Right kidney (tissue), 9 donors: ENCODE results near the gene MAN2C1.
A peak's percentile ranks its signal among the peaks of the same experiment; 100 is the strongest.
"Not testable (repeated sequence)": the region's sequence is repeated elsewhere in the genome, so short reads cannot be mapped to it uniquely, and the experiment has no call there.

Source experiments
- DNase-seq: peaks from one replicate; pipeline ENCODE4 v3.0.0-alpha.2; 2016
- long read RNA-seq, 8 donors: transcript quantifications; one replicate each; lab custom pipeline, GENCODE V29; 2026

MAN2C1 gene
- long read RNA-seq, donor 1, transcript MAN2C1-245 (1 exons, 444 nt): major isoform, 9 of 13 reads
- long read RNA-seq, donor 1, partial matches to known transcripts: 0 of 13 reads
- long read RNA-seq, donor 1, other reads (novel, unspliced or antisense): 0 of 13 reads
- long read RNA-seq, donor 2, partial matches to known transcripts: 0 of 4 reads
- long read RNA-seq, donor 2, other reads (novel, unspliced or antisense): 0 of 4 reads
- long read RNA-seq, donor 3, transcript MAN2C1-245 (1 exons, 444 nt): major isoform, 6 of 10 reads
- long read RNA-seq, donor 3, partial matches to known transcripts: 0 of 10 reads
- long read RNA-seq, donor 3, other reads (novel, unspliced or antisense): 0 of 10 reads
- long read RNA-seq, donor 4, transcript MAN2C1-245 (1 exons, 444 nt): major isoform, 8 of 17 reads
- long read RNA-seq, donor 4, partial matches to known transcripts: 0 of 17 reads
- long read RNA-seq, donor 4, other reads (novel, unspliced or antisense): 0 of 17 reads
- long read RNA-seq, donor 5, transcript MAN2C1-245 (1 exons, 444 nt): major isoform, 7 of 8 reads
- long read RNA-seq, donor 5, partial matches to known transcripts: 0 of 8 reads
- long read RNA-seq, donor 5, other reads (novel, unspliced or antisense): 0 of 8 reads
- long read RNA-seq, donor 6, transcript MAN2C1-245 (1 exons, 444 nt): major isoform, 11 of 14 reads
- long read RNA-seq, donor 6, partial matches to known transcripts: 0 of 14 reads
- long read RNA-seq, donor 6, other reads (novel, unspliced or antisense): 0 of 14 reads
- long read RNA-seq, donor 7: 0 reads
- long read RNA-seq, donor 8, transcript MAN2C1-245 (1 exons, 444 nt): major isoform, 10 of 17 reads
- long read RNA-seq, donor 8, partial matches to known transcripts: 0 of 17 reads
- long read RNA-seq, donor 8, other reads (novel, unspliced or antisense): 0 of 17 reads

DNA sequence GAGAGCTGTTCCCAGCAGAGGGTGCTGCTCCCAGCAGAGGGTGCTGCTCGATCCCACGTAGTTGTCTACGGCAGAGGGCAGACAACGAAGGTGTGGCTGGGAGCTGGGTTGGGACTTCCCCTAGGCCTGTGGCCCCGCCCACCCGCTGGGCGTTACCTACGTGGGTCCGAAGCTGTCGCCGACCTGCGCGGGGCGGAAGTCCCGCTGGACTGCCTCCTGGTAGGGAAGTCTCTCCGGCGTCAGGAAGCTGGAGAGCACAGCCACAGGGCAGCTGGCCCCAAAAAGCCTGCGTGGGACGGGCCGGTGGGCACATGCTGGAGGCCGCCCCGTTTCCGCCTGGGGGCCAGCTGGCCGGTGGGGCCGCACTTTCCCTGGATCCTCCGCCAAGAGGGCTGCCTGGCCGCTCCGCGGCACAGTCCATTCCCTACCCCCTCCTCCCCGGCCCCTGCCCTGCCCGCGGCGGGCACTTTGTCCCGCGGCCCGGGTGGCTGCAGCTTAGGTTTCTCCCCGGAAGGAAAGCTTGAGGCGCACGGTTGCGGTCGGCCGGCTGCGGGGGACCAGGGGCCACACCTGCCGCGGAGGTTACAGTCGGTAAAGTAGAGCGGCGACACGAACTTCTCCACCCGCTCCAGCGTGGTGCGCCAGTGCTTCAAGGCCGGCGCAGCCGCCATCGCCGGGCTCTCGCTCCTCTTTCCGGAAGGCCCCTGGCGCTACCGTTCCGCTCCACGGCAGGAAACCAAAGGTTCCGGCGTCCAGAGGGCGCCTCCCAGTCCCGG, at the start of gene MAN2C1:
MAN2C1 (minus strand) TSS at position 695 of the 776 bp plus-strand sequence; CDS start at position 671, 24 bp downstream.
- DNase-seq: peak; percentile 98

DNA sequence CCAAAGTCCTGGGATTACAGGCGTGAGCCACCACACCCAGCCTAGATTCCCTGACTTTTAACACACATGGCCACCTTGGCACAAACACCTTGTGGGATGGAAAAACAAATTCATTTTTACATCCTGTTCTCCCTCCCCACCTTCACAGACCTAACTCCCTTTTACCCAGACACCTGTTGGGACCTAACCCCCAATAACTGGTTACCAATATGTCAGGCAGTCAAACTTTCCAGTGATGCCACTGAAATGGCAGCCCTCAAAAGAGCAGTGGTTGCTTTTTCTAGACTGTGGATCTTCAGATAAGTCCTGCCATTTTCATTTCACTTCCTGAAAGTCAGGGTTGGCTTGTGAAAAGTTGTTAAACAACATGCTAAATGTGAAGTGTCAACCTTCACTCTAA, 48.2 kb upstream of the MAN2C1 start:
- no peak for DNase-seq

DNA sequence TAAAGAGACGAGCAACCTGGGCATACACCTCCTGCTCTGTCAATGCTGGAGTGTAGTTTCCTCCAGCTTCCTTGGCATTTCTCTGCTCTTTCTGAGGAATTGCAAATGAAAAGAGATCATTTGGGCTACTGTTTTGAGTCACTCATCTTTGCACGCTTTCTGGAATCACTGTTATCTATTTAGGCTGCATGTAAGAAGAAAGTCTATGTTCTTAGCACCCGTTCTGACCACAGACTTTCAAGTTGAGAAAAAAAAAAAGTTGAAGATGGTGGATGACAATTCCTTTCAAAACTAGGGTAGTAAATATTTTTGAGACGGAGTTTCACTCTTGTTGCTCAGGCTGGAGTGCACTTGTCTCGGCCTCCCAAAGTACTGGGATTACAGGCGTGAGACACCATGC, 41.8 kb upstream of the MAN2C1 start:
- DNase-seq: no peak

DNA sequence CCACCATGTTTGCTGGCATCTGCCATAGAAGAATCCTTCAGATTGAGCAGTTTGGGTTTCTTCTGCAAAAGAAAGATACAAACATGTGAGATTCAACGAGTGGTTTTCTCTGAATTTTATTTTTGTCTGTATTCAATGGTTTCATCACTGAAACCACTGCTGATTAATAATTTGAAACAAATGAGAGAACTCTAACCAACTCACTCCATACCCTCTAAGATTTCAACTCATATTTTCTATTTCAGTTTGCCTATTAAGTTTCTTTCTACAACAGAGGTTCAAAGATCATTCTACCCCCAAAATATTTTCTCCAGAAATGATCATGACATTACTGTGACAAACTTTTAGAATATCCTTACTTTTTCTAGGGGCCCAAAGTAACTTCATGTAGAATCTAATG, 38.7 kb upstream of the MAN2C1 start:
- no peak for DNase-seq

DNA sequence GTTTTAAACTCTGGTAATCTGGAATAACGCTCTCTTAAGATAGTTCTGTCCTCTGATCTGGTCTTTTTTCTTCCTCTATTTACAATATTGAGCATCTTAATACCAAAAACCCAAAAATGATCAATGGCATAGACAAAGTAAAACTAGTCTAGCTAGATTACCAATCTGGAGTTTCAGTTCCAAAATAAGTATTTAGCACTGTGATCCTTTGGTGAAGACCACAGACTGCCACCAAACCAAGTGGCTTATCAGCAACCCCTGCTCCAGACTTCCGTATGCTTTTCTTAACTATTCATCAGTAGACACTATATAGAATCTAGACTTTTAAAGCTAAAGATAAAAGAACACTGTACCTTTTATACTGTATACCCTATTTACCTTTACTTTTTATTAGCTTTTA, 35.5 kb upstream of the MAN2C1 start:
- DNase-seq: no peak

DNA sequence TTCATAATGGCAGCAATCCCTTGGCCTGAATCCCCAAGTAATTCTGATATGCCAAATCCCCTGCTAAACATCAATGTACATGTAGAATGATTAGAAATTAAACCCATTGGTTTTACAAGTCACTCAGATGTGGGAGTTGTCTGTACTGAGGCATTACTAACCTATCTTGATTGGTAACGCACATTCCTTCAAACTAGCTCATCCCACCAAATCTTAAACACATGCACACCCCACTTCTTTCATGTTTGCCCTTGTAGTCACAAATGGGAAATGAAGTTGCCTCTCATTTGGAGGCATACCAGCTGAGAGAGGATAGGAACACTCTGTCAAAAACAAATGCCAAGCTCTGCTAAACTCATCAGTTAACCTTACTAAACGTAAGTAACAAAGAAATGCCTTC, 29.1 kb upstream of the MAN2C1 start:
- no peak for DNase-seq

DNA sequence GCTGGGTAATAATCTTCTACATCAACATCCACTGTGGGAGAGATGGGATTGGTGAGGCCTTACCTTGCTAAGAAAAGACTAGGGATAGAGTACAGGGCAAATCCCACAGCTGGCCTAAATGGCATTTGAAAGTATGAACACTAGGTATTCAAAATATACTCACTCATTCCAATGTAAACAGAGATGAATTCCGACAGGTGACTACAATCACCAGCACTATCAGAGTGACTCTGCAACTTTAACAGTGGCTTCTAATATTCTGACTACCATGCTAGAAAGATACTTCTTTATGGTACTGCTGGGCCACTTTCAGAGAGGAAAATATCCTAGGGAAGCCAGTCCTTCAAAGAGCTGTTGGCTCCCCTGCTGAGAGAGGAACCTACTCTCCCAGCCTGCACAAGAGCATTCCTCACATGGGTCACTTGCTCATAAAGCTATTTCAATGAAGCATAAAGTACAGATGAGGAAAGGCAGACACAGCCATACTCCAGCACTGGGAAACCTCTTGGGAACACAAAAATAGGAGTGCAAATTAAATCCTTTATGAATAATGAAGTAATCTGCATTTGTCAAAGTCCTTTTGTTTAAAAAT, 21.5 kb upstream of the MAN2C1 start:
- DNase-seq: no peak

DNA sequence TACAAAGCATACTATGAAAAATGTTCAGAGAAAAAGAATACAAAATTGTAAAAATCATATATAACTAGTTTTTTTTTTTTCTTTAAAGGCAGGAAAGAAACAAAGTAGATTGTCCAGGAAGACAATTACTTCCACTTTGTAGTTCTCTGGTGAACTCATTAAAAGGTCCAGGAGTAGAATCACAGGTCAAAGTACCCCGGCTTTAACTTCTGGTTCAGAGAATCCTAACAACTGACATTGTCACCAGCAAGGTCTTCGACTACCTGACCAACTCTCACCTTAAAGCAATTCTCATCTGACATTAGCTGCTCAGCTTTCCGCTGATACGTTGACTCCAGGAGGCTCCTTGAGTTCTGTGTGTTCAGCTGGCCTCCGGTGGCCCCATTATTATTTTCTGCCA, 15.6 kb upstream of the MAN2C1 start:
- not testable (repeated sequence) for DNase-seq

DNA sequence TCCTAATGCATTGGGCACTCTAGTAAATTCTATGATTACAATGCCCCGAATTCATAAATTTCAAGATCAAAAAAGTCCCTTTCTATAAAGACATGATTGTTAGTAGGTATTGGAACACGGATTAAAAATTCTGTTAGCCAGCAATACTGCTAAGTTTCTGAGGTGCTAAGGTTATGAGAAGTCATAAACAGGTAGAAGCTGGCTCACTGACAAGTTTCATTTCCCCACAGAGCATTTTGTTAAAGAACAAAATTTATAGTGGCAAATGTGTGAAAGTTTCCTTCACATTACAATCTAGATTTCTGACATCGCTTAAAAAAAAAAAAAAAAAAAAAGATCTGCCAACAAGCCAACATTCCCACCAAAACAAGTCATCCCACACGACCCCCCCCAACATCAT, 12.4 kb upstream of the MAN2C1 start:
- DNase-seq: no peak

DNA sequence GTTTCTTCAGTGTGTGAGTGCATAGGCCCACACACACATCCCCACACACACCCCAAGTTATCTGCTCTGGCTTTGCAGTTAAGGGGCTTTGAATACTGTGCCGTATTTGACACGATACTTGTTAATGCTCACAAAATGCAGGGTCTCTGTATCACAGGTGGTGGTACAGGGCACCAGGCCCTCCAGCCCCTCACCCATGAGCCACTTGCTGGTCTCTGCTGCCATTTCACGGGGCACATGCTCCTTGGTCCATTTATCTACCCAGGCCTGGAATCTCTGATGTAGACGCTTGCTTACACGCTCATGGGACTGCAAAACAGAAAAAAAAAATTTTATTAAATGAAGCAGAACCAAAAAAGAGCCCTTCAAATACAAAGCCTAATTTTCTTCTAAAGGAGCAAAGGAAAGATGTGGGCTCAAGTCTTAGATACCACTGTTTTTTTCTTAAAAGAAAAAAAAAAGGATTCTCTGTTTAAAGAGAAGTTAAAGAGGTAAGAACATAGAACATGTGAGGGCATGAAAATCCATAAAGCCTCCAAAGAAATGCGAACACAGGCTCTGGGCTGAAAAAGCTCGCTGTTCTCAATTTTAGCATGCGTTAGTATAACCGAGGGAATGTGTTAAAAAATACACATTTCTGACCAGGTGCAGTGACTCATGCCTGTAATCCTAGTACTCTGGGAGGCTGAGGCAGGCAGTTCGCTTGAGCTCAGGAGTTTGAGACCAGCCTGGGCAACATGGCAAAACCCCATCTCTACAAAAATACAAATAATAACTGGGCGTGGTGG, 3.7 kb upstream of the MAN2C1 start:
- no peak for DNase-seq

DNA sequence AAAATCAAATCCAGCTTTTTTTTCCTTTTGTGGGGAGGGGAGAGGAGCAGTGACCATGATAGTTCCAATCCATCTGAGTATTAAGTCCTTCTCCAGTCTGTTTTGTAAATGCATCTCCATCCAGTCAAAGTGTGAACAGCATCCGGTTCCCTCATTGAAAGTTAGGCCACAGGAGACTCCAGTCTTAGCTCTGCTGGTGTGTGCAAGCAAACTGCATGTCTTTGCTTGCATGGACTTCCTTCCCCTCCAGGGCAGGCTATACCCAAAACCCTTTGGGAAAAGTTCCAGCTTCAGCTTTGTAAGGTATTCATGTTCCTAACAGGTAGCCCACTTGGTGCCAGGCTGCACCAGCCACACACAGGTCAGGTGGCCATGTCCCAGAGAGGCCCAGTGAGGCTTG, 3.1 kb upstream of the MAN2C1 start:
- no peak for DNase-seq

DNA sequence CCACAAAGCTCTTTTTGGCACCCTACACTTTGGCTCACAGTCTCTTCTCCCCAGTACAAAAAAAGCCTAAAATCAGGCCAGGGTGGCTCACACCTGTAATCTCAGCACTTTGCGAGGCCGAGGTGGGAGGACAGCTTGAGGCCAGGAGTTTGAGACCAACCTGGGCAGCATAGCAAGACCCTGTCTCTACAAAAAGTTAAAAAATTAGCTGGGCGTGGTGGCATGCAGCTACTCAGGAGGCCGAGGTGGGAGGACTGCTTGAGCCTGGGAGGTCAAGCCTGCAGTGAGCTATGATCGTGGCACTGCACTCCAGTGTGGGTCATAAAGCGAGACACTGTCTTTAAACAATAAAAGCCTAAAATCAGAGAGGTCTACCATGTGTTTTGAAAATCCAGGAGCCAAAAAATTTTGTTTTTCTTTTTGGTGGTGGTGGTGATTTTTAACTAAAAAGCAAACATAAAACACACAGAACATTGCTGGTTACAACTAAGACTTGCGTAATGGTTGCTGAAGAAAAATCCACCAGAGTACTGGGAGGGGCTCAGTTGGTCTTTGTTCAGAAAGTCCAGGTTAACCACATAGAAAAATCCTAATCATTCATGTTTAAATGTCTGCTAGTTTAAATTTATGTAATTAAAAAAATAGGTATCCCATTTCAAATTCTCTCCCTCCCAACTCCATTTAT, 1.6 kb upstream of the MAN2C1 start:
- DNase-seq: no peak

DNA sequence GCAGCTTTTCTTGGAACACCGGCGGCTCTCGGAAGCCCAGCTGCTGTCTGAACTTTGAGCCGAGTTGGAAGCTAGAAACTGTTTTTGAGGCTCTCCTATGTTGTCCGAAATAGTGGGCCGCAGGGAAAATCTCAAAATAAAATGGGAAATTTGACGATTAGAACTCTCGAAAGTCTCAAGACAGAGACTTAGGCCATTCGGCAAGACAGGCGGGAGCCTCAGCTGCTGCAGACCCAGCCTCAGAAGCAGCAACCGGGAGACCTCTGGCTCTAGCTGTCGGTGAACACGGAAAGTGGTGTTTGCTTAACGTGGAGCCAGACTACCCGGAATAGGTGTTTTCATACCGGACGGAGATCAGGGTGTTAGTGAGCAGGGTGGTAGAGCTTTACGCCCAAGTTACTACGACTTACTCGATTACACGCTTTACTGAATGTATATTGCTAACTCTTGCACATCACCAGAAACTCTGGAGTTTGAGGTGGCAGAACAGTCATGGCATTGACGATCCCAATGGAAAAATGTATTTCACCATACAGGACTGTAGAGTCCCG, 357 bp upstream of the MAN2C1 start:
- DNase-seq: no peak

DNA sequence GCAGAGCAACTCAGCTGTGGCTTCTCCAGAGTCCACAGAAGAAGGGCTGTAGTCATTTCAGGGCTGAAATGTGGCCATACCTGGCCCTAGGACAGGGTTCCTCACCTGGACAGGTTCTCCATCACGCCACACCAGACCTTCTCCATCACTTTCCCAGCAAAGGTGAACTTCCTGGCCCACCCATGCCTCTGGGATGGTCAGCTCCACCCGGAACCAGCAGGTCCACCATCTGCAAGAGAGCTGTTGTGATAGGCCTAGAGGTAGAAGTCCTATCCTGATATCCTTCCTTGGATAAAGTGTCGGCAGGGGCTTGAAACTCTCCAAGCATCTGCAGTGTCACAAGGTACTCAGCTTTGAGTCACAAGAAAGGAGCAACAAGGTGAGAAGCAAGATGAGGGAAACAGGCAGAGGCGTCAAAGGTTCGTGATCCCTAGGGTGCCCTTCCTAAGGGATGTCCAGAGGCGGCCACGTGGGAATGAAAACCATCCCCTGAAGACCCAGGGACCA, 948 bp downstream of the MAN2C1 start:
- DNase-seq: no peak

DNA sequence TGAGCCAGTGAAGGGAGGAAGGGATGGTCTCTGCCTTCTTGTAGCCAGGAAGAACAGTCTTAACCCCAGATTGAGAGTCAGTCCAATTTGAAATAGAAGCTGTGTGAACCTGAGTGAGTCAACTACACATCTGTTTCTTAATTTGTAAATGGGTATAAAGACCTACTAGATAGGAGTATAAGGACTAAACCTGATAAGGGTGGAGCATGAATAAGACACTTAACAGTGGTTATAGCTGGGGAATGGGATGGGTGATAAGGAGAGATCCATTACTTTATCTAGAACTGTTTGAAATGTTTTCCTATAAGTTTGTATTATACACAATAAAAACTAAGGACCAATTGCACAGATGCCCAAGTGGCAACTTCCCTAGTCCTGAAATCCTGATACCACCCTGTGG, 1.4 kb downstream of the MAN2C1 start:
- DNase-seq: no peak

DNA sequence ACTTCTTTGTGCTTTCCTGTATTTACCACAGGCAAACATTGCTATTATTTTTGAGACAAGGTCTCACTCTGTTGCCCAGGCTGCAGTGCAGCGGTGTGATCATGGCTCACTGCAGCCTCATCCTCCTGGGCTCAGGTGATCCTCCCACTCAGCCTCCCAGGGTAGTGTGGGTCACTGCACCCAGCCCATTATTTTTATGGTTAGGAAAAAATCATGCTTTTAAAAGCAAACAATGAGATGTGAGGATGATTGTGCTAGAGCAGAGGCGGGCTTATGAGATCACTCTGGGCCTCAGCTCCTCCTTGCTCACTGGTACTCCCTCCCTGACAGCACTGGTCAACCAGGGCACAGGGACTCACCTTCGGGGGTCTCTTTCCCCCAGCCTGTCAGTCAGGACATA, 2.2 kb downstream of the MAN2C1 start:
- no peak for DNase-seq

DNA sequence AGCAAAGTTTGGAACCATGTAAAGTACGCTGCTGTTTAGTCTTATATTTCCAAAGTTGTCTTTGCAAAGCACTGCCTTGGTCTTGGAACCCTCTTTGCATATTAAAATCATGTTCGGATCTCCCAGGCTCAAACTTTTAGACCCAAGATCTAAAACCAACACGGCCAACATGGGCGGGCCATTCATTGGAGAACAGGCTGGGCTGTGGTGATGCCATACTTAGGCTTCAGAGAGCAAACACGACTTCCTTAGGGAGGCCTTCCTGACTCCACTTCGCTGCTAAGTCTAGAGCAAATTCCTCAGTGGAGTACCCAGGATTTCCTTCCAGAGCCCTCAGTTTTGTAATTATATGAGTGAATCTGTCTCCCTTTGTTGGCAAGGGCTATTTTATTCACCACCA, 3.5 kb downstream of the MAN2C1 start:
- no peak for DNase-seq

DNA sequence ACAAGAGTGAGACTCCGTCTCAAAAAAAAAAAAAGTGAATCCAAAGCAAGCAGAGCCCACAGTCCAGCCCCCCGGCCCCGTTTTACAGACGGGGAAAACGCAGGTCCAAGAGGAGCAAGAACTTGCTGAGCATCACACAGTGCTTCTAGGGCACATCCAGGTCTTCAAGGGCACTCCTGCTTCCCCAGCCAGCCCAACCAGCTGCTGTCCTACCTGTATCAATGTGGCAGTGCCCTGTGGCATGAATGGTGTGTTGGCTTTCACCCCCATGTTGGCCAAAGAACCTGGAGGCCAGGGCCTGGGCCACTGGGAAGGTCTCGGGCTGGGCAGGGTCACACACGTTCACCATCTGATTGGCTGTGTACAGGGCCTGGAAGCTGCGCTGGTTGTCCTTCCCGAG, 4.6 kb downstream of the MAN2C1 start:
- DNase-seq: no peak

DNA sequence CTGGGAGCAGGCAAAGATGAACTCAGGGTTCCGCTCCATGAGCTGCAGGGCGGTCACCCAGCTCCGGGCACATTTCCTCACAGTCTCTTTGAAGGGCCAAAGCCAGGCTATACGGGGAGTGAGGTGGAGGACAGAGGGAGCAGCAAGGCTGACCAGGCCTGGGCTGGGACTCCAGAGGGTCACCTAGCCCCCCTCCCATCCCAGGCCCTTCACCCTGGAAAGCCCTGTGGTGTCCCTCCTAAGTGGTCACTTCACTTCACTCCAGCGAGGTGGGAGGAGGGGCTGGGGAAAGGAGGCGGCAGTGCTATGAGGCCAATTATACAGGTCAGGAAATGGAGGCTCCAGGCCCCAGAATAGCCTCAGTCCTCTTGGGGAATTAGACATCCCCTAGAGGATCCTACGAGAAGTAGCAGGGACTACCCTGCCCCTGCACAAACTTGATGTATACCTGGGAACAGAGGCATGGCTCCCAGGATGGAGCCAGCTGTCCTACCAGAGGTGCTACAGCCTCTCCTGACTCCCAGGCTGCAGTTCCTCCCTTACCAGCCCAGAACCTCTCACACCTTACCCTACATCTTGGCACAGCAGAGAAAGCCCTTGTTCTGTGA, 5.7 kb downstream of the MAN2C1 start:
- no peak for DNase-seq
